ENCODE results near the gene FGF5.
A peak's percentile ranks its signal among the peaks of the same experiment; 100 is the strongest.

FGF5 gene

DNA sequence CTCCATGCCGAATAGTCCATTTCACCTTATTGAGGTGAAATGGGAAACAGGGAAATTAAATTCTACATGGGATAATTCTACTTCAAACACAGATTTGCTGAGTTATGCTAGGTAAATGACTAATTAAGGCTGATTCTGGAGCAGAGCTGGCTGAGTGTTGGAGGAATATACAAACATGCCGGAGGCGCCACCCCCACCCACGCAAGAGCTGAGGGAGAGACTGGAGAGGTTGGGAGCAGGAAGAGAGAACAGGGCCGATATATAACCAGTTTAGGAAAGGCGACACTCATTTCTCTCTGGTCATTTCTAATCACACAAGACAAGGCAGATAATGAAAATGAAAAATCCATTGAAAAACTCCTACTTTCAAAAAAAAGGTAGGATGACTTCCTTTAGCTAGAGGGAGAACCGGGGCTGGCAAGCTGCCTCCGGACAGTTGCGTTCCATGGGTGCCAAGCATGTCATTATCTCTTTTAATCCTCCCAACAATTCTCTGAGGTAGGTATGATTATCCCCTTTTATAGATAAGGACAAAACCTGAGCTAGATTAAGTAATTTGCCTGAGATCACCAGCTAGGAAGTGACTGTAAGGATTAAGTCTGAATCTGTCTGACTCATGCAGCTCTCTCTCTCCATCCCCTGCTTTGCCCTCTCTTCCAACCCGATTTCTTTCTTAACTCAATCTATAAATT is 41.5 kb downstream of the FGF5 start:
- POLR2A ChIA-PET: interaction anchor here (0.8 to 1.4 kb wide), 5 partner anchors 28 to 725 kb away, joined by 3 to 8 read pairs (median 3); partner anchors contain the start of genes CFAP299 and FGF5
- Histone ChIP-seq H3K4me3 (ENCODE audit: low read depth, low read length) (peak overlapping the region; percentile 19), H3K9me3 (ENCODE audit: control insufficient read depth, insufficient read depth, low read depth, low read length) (no peaks in the 10 kb centered on the region), H3K27ac (ENCODE audit: extremely low read depth, low read depth, low read length) (peak overlapping the region; percentile 82), H3K36me3 (ENCODE audit: control insufficient read depth in 2 of 2, insufficient read depth in 1 of 2, low read length in 2 of 2) (no peaks in the 10 kb centered on the region), H3K4me1 (ENCODE audit: control insufficient read depth, insufficient read depth, low read length) (peaks cover 6% of the 10 kb centered on the region)
- CTCF ChIA-PET: interaction anchor here (0.6 to 0.7 kb wide), 4 partner anchors 57 to 816 kb away, joined by 3 to 5 read pairs (median 3); no protein-coding TSS in a partner anchor
- TF ChIP-seq, protein P1, sequence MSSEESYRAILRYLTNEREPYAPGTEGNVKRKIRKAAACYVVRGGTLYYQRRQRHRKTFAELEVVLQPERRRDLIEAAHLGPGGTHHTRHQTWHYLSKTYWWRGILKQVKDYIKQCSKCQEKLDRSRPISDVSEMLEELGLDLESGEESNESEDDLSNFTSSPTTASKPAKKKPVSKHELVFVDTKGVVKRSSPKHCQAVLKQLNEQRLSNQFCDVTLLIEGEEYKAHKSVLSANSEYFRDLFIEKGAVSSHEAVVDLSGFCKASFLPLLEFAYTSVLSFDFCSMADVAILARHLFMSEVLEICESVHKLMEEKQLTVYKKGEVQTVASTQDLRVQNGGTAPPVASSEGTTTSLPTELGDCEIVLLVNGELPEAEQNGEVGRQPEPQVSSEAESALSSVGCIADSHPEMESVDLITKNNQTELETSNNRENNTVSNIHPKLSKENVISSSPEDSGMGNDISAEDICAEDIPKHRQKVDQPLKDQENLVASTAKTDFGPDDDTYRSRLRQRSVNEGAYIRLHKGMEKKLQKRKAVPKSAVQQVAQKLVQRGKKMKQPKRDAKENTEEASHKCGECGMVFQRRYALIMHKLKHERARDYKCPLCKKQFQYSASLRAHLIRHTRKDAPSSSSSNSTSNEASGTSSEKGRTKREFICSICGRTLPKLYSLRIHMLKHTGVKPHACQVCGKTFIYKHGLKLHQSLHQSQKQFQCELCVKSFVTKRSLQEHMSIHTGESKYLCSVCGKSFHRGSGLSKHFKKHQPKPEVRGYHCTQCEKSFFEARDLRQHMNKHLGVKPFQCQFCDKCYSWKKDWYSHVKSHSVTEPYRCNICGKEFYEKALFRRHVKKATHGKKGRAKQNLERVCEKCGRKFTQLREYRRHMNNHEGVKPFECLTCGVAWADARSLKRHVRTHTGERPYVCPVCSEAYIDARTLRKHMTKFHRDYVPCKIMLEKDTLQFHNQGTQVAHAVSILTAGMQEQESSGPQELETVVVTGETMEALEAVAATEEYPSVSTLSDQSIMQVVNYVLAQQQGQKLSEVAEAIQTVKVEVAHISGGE (tag by site-specific recombination; conservative IDR thresholded peaks at IDR 0.05; ENCODE audit: low read depth): no peak
- TF ChIP-seq, protein P2, sequence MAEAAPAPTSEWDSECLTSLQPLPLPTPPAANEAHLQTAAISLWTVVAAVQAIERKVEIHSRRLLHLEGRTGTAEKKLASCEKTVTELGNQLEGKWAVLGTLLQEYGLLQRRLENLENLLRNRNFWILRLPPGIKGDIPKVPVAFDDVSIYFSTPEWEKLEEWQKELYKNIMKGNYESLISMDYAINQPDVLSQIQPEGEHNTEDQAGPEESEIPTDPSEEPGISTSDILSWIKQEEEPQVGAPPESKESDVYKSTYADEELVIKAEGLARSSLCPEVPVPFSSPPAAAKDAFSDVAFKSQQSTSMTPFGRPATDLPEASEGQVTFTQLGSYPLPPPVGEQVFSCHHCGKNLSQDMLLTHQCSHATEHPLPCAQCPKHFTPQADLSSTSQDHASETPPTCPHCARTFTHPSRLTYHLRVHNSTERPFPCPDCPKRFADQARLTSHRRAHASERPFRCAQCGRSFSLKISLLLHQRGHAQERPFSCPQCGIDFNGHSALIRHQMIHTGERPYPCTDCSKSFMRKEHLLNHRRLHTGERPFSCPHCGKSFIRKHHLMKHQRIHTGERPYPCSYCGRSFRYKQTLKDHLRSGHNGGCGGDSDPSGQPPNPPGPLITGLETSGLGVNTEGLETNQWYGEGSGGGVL (tag by site-specific recombination; IDR thresholded peaks at IDR 0.05): peak; percentile 35; the same call in 1 of the 2 replicates
- TF ChIP-seq ZXDB (tag by site-specific recombination; IDR thresholded peaks at IDR 0.05) (peak; percentile 57), ZNF266 (tag by site-specific recombination; IDR thresholded peaks at IDR 0.05; ENCODE audit: low read depth) (no peak), ZNF155 (tag by site-specific recombination; IDR thresholded peaks at IDR 0.05) (no peak), ZBTB48 (tag by site-specific recombination; IDR thresholded peaks at IDR 0.05) (no peak), BCL11A (tag by site-specific recombination; IDR thresholded peaks at IDR 0.05; ENCODE audit: low read depth) (no peak), KLF16 (tag by site-specific recombination; IDR thresholded peaks at IDR 0.05) (no peak), OVOL3 (tag by site-specific recombination; IDR thresholded peaks at IDR 0.05) (0 out of 2 replicates have a peak, but pooled peaks have one; percentile 18), IKZF3 (tag by site-specific recombination; IDR thresholded peaks at IDR 0.05) (no peak; the same call in none of the 2 replicates), ZNF10 (tag by site-specific recombination; IDR thresholded peaks at IDR 0.05) (0 out of 2 replicates have a peak, but pooled peaks have one; percentile 38), ZNF660 (tag by site-specific recombination; IDR thresholded peaks at IDR 0.05) (peak; percentile 52; the same call in 1 of the 2 replicates), ZNF292 (tag by site-specific recombination; IDR thresholded peaks at IDR 0.05; ENCODE audit: borderline replicate concordance, low read depth) (no peak), ZNF121 (tag by site-specific recombination; IDR thresholded peaks at IDR 0.05) (no peak), ZNF114 (tag by site-specific recombination; IDR thresholded peaks at IDR 0.05) (no peak), BCL11B (tag by site-specific recombination; IDR thresholded peaks at IDR 0.05; ENCODE audit: low read depth) (peak; percentile 43; the same call in 1 of the 2 replicates), ZNF677 (tag by site-specific recombination; IDR thresholded peaks at IDR 0.05) (no peak), ZNF214 (tag by site-specific recombination; IDR thresholded peaks at IDR 0.05; ENCODE audit: borderline replicate concordance) (no peak), ZNF223 (tag by site-specific recombination; IDR thresholded peaks at IDR 0.05) (no peak)
- TF ChIP-seq, protein P3, sequence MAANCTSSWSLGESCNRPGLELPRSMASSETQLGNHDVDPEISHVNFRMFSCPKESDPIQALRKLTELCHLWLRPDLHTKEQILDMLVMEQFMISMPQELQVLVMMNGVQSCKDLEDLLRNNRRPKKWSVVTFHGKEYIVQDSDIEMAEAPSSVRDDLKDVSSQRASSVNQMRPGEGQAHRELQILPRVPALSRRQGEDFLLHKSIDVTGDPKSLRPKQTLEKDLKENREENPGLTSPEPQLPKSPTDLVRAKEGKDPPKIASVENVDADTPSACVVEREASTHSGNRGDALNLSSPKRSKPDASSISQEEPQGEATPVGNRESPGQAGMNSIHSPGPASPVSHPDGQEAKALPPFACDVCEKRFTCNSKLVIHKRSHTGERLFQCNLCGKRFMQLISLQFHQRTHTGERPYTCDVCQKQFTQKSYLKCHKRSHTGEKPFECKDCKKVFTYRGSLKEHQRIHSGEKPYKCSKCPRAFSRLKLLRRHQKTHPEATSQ (tag by site-specific recombination; IDR thresholded peaks at IDR 0.05): no peak
- TF ChIP-seq, protein P4, sequence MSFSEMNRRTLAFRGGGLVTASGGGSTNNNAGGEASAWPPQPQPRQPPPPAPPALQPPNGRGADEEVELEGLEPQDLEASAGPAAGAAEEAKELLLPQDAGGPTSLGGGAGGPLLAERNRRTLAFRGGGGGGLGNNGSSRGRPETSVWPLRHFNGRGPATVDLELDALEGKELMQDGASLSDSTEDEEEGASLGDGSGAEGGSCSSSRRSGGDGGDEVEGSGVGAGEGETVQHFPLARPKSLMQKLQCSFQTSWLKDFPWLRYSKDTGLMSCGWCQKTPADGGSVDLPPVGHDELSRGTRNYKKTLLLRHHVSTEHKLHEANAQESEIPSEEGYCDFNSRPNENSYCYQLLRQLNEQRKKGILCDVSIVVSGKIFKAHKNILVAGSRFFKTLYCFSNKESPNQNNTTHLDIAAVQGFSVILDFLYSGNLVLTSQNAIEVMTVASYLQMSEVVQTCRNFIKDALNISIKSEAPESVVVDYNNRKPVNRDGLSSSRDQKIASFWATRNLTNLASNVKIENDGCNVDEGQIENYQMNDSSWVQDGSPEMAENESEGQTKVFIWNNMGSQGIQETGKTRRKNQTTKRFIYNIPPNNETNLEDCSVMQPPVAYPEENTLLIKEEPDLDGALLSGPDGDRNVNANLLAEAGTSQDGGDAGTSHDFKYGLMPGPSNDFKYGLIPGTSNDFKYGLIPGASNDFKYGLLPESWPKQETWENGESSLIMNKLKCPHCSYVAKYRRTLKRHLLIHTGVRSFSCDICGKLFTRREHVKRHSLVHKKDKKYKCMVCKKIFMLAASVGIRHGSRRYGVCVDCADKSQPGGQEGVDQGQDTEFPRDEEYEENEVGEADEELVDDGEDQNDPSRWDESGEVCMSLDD (tag by site-specific recombination; IDR thresholded peaks at IDR 0.05): no peak
- TF ChIP-seq, protein P5, sequence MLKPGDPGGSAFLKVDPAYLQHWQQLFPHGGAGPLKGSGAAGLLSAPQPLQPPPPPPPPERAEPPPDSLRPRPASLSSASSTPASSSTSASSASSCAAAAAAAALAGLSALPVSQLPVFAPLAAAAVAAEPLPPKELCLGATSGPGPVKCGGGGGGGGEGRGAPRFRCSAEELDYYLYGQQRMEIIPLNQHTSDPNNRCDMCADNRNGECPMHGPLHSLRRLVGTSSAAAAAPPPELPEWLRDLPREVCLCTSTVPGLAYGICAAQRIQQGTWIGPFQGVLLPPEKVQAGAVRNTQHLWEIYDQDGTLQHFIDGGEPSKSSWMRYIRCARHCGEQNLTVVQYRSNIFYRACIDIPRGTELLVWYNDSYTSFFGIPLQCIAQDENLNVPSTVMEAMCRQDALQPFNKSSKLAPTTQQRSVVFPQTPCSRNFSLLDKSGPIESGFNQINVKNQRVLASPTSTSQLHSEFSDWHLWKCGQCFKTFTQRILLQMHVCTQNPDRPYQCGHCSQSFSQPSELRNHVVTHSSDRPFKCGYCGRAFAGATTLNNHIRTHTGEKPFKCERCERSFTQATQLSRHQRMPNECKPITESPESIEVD (tag by site-specific recombination; IDR thresholded peaks at IDR 0.05): peak; percentile 40; the same call in 1 of the 2 replicates
